COLO668 (cell line): Measurements from ENCODE around the gene SLC22A7.
"Not testable (repeated sequence)": the region's sequence is repeated elsewhere in the genome, so short reads cannot be mapped to it uniquely, and the experiment has no call there.

ENCODE experiments used
- DNase-seq: peaks from one replicate; lab custom pipeline; 2025; ENCODE audit not compliant: unreplicated experiment; lab: John Stamatoyannopoulos, UW

Gene SLC22A7

DNA sequence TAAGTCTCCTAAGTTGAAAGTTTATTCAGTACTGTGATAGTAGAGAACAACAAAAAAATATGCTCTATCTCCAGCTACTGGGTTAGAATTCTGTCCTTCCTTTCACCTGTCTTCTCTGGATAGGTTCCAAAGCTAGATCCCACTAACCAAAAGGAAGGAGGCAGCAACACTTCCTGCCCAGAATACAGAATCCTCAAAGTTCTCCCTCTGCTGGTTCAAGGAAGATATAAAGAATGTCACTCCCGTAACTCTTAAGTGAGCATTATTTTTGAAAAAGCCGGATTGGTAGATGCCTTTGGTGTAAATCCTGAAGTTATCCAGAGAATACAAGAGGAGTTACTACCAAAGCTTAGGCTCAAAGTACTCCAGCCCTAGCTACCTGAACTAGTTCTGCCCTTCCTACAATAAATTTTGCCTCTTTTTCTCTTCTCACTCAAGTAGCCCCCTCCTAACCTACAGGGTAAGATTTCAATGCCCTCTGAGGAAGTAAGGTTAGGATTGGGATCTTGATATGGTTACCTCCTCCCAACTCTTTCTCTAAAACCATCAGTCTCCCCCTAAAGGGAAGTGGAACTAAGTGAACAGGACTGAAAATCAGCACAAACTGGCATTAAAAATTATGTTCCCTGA is 36.5 kb downstream of the SLC22A7 start:
- DNase-seq, result no peak

DNA sequence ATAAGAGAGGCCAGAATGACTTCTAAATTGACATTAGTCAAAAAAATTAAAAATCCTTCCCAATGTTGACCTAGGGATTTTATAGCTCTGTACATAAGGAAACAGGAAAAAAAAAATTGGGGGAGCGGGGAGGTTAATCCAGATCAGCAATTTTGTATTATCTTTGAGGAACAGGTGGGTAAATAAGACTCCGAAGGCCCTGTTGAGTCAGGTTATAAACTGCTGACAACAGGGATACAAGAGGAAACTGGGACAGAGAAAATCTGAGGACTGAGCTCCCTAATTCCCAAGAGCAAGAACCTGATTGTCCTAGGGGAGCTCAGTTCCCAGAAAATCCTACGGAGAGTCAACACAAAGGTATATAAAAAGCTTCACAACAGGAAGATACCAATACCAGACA is 37.4 kb downstream of the SLC22A7 start:
- DNase-seq, result peak; percentile 20

DNA sequence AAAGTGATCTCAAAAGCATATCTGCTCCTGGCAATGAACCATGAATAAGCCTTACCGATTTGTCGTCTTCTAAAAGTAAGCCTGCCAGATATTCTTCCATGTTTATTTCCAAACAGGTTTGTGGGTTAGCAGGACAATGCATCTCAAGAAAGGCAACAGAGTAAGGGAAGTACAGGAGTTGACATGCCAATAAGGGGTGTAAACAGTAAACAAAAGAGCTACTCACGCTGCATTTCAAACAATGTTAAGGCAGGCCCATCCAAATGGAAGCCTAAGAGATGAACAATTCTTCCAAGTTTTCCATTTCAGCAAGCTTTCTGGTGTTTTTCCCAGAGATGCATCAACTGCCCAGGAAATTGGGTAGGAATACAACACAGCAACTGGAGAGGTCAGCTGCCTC is 38.3 kb downstream of the SLC22A7 start:
- no peak for DNase-seq

DNA sequence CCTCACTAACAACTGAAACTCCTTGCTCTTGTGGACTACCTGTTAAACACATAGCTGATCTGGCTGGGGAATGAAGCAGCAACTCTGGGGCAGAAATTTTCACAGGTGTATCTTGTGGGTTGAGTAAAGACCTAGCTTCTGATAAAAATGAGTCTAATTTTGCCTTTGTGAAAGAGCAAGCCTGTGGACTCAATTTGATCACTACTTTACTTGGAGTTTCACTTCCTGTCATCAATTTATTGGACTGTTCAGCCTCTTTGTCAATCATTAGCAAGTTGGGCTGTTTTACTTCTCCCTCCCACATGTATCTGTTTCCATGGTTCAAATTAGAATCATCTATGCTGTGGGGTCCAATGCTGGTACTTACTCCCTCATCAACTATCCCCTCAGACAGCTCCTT is 40.2 kb downstream of the SLC22A7 start:
- no peak for DNase-seq

DNA sequence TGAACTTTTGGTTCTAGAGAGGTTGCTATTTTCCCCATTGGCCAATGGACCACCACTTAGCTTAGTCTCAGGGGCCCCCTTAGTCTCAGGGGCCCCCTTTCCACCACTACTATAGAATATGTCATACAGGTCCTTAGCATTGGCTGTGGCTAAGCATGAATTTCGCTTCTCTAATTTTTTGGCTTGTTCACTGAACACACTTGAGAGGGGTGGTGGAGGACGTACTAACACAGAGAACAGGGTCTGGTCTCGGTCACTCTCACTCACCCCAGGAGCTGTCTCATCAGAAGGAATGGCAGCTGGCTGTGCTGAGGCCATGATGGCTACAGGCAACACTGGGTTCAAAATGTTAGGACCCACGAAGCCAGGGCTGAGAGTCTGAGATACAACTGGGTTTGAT is 41.1 kb downstream of the SLC22A7 start:
- DNase-seq, result no peak

DNA sequence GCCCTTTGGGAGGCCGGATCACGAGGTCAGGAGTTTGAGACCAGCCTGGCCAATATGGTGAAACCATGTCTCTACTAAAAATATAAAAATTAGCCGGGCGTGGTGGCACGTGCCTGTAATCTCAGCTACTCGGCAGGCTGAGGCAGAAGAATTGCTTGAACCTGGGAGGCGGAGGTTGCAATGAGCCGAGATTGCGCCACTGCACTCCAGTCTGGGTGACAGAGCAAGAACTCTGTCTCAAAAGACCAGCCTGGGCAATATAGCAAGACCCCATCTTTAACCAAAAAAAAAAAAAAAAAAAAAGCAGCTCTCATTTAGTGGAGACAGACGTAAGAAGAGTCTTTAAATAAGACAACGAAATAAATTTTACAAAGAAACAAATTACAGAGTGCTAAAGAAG is 48.2 kb downstream of the SLC22A7 start:
- DNase-seq, result not testable (repeated sequence)

DNA sequence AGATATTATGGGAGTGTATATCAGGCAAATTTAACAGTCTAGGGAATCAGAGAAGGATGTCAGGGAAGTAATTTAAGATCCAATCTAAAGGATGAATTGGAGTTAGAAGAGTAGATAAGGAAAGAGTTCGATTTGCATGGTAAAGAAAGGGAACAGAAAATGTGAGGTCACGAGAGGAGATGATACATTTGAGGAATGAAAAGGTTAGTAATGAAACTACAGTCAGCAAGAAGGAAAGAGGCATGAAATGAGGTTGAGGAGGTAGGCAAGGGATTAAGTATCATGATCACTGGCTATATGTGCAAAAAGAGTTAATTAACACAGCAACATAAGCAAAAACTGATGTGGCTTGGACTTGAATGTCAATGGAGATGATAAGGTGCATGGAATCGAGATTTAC is 49.0 kb downstream of the SLC22A7 start:
- no peak for DNase-seq

DNA sequence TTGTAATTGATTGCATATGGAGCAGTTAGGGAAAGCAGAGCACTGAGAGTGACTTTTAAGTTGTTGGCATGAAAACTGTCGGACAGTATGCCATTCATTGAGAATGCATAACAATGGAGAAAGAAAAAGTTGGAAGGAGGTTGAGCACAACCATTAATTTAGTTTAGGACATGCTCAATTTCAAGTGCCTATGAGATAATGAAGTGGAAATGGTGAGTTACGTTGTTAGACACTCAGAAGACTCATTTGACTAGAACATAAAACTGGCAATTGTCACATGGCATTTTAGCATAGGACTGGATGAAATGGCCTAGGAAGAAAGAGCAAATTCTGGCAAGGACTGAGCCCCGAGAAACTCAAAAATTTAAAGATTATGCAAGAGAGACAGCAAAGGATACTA is 49.4 kb downstream of the SLC22A7 start:
- no peak for DNase-seq

DNA sequence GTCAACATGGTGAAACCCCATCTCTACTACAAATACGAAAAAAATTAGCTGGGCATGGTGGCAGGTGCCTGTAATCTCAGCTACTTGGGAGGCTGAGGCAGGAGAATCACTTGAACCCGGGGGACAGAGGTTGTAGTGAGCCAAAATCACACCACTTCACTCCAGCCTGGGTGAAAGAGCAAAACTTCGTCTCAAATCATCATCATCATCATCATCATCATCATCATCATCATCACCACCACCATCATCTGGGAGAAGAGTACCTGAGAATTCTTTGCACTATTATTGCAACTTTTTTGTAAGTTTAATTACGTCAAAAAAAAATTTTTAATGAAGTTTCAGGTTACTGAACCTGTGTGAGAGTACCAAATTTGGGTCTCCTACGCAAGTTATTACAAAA is 53.9 kb downstream of the SLC22A7 start:
- DNase-seq, result not testable (repeated sequence)
